Spinal cord (tissue), 10 donors: ENCODE data around the gene ZCRB1. TPM values are rescaled to one million over a fixed set of nuclear protein-coding genes. Genes with fewer than 3 reads are reported as not detected.
A peak's percentile ranks its signal among the peaks of the same experiment; 100 is the strongest.

ENCODE experiments used
- DNase-seq, 6 donors: peaks; one replicate each; pipeline versions ENCODE4 v3.0.0 to v3.0.0-alpha.2; 2013 to 2015; ENCODE audit warnings: low spot score in 6 of 6, low read depth in 4 of 6
- H3K27ac ChIP-seq: one replicate; pipeline ENCODE4 v1.5.1; 2013; ENCODE audit warnings: low read depth, low read length, control low read depth
- H3K27me3 ChIP-seq: one replicate; pipeline ENCODE4 v1.6.1; 2013; ENCODE audit warnings: low read length; ENCODE audit not compliant: control insufficient read depth, insufficient read depth
- H3K36me3 ChIP-seq: one replicate; pipeline ENCODE4 v1.6.1; 2013; ENCODE audit warnings: low read length; ENCODE audit not compliant: control insufficient read depth, insufficient read depth
- H3K4me1 ChIP-seq: one replicate; pipeline ENCODE4 v1.6.1; 2013; ENCODE audit warnings: low read length; ENCODE audit not compliant: control insufficient read depth, insufficient read depth
- H3K4me3 ChIP-seq: one replicate; pipeline ENCODE4 v1.5.1; 2013; ENCODE audit warnings: low read depth, low read length, control low read depth
- H3K9me3 ChIP-seq: one replicate; pipeline ENCODE4 v1.6.1; 2013; ENCODE audit warnings: low read length; ENCODE audit not compliant: control insufficient read depth, insufficient read depth
- WGBS: methylation state at CpG from one replicate; pipeline ENCODE4 v1.1.5; 2013; ENCODE audit warnings: missing lambda C conversion rate; ENCODE audit not compliant: insufficient coverage; 5-methylcytosine and 5-hydroxymethylcytosine counted together
- polyA plus RNA-seq, 2 donors: library from polyadenylated mRNA; unstranded; fragments of 120-200 nt; gene quantifications; one replicate each; pipeline ENCODE4 v1.2.1, GENCODE V29; 2013; ENCODE audit not compliant: insufficient read length in 2 of 2
- total RNA-seq, 2 donors: library from RNA; depleted of rRNA in 1 of 2; stranded (reverse); fragments of 120-200 nt in 1 of 2; fragments of >200 nt in 1 of 2; gene quantifications; one replicate each; pipeline versions ENCODE4 v1.2.3 to v1.2.4, GENCODE V29; 2013 to 2014
- donor health status: healthy.

Gene ZCRB1
- total and polyA plus RNA-seq, 4 donors: 22.8 to 93.1 (median 84.9) TPM

DNA sequence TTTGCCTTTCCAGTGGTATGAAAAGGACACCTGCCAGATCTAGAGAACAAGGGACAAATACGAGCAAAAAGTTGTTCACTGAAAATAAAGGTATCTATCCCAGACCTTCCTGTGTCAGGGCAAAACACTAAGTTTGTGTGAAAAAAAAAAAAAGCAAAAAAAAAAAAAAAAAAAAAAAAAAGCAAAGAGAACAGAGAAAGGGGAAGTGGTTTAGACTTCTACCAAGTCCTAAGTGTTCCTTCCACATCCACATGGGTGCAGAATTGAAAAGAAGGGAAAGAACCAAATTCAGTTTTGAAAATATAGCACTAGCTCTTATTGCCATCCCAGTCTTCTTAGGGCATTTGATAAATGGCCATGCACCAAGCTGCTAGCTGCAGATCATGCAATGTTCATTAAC, 41.7 kb downstream of the ZCRB1 start:
- DNase-seq: no peak
- no peak overlapping the region for H3K4me3 ChIP-seq
- H3K27ac ChIP-seq: no peak overlapping the region
- no peaks in the 10 kb centered on the region for H3K4me1 ChIP-seq
- no peaks in the 10 kb centered on the region for H3K36me3 ChIP-seq
- WGBS: no CpG with 5 or more reads among the region's 1 CpG
- no peaks in the 10 kb centered on the region for H3K9me3 ChIP-seq
- no peaks in the 10 kb centered on the region for H3K27me3 ChIP-seq

DNA sequence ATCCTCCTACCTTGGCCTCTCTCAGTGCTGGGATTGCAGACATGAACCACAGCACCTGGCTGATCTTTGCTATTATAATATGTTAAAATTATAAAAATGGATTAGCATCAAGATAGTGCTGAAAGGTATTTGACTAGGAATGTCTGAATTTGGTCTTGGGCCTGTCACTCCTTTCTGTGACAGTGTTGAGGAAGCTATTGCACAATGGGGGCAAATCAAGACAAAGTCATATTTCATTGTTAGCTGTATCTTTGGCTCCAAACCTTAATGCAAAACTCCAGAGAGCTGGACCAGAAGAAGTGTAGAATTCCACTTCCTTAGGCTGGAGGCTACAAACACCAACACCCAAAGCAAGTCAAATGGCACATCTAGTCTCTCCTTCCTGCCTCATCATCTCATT, 42.2 kb downstream of the ZCRB1 start:
- DNase-seq: no peak
- Histone ChIP-seq H3K9me3 (no peaks in the 10 kb centered on the region), H3K27ac (no peak overlapping the region), H3K27me3 (no peaks in the 10 kb centered on the region), H3K36me3 (no peaks in the 10 kb centered on the region), H3K4me1 (no peaks in the 10 kb centered on the region), H3K4me3 (no peak overlapping the region)

- Histone ChIP-seq H3K27me3 (no peaks in the 10 kb centered on the region), H3K36me3 (no peaks in the 10 kb centered on the region), H3K9me3 (no peaks in the 10 kb centered on the region), H3K4me1 (no peaks in the 10 kb centered on the region), H3K27ac (no peak overlapping the region), H3K4me3 (no peak overlapping the region)
- DNase-seq: peak in 1 of 6 donors; percentile 1
- WGBS: no CpG with 5 or more reads among the region's 2 CpGs
These were observed 43.6 kb downstream of the ZCRB1 start for GRCh38 chr12:42282294-42282693.

DNA sequence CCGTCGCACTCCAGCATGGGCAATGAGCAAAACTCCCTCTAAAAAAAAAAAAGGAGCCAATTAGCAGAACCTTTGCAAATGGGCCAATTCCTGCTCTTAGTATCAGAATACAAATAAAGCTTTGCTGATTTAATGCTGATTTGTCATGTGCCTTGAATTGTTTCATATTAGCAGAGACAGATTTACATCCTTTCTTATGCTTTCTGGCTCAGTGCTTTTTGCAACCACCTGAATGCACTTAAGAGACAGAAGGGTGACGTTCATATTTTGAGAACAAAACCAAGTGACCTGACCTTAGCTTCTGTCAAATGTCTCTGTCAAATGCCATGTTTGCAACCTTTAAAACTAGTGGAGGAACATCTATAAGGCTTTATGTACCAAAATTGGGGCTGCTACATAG, 44.0 kb downstream of the ZCRB1 start:
- H3K27me3 ChIP-seq: no peaks in the 10 kb centered on the region
- no peaks in the 10 kb centered on the region for H3K36me3 ChIP-seq
- DNase-seq: no peak
- no peaks in the 10 kb centered on the region for H3K9me3 ChIP-seq
- no peak overlapping the region for H3K27ac ChIP-seq
- no peak overlapping the region for H3K4me3 ChIP-seq
- H3K4me1 ChIP-seq: no peaks in the 10 kb centered on the region
- no CpG with 5 or more reads among the region's 3 CpGs for WGBS

DNA sequence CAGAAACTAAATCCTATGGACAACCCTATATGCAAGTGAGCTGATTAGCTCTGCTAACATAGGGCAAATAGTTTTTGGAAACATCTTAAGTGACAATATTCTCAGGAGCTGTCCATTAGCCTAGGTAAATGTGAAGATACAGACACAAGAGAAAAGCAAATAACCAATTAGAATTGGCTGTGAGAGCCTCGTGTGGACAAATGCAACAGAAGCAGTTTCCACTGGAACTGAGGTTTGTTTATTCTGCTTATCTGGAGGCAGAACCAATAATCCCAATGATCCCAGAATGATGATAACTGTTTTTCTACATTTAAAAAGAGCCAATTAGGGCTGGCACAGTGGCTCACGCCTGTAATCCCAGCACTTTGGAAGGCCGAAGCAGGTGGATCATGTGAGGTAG, 44.6 kb downstream of the ZCRB1 start:
- Histone ChIP-seq H3K4me1 (no peaks in the 10 kb centered on the region), H3K4me3 (no peak overlapping the region), H3K27me3 (no peaks in the 10 kb centered on the region), H3K9me3 (no peaks in the 10 kb centered on the region), H3K27ac (no peak overlapping the region), H3K36me3 (no peaks in the 10 kb centered on the region)
- DNase-seq: peak in 1 of 6 donors; percentile 2
- no CpG with 5 or more reads among the region's 3 CpGs for WGBS

DNA sequence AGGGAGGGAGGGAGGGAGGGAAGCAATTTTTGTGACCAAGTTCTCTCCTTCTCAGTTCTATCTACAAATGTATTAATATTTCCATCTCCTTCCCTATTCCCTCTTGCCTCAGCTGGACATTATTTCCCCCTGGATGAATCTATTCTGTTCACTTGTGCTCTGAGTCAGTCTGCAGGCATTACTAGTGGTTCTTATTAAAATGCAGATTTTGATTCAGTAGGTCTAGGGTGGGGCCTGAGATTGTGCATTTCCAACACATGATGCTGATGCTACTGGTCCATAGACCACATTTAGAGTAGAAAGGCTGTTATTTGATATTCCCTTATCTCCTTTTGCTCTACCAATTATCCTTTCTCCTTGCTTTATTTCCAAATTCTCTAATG, 47.8 kb downstream of the ZCRB1 start:
- no peak for DNase-seq
- Histone ChIP-seq H3K27me3 (no peaks in the 10 kb centered on the region), H3K36me3 (no peaks in the 10 kb centered on the region), H3K4me1 (no peaks in the 10 kb centered on the region), H3K4me3 (no peak overlapping the region), H3K27ac (no peak overlapping the region), H3K9me3 (no peaks in the 10 kb centered on the region)

GRCh38 chr12:42277396-42278127, 48.3 kb downstream of the ZCRB1 start:
- Histone ChIP-seq H3K4me3 (no peak overlapping the region), H3K27ac (no peak overlapping the region), H3K9me3 (no peaks in the 10 kb centered on the region), H3K27me3 (no peaks in the 10 kb centered on the region), H3K36me3 (no peaks in the 10 kb centered on the region), H3K4me1 (no peaks in the 10 kb centered on the region)
- 88% methylated on average over 4 of the region's 6 CpGs for WGBS
- DNase-seq: peak in 1 of 6 donors; percentile 42

- Histone ChIP-seq H3K9me3 (no peaks in the 10 kb centered on the region), H3K4me1 (no peaks in the 10 kb centered on the region), H3K27me3 (no peaks in the 10 kb centered on the region), H3K36me3 (no peaks in the 10 kb centered on the region), H3K27ac (no peak overlapping the region), H3K4me3 (no peak overlapping the region)
- no peak for DNase-seq
- WGBS: 64% methylated on average over 2 of the region's 4 CpGs
These were observed 50.4 kb downstream of the ZCRB1 start for GRCh38 chr12:42275499-42275898.

GRCh38 chr12:42273706-42274105, 52.2 kb downstream of the ZCRB1 start:
- no peak for DNase-seq
- no peaks in the 10 kb centered on the region for H3K9me3 ChIP-seq
- H3K27ac ChIP-seq: no peak overlapping the region
- H3K36me3 ChIP-seq: no peaks in the 10 kb centered on the region
- H3K4me1 ChIP-seq: no peaks in the 10 kb centered on the region
- no peak overlapping the region for H3K4me3 ChIP-seq
- H3K27me3 ChIP-seq: no peaks in the 10 kb centered on the region
- 98% methylated on average over 18 of the region's 21 CpGs for WGBS

DNA sequence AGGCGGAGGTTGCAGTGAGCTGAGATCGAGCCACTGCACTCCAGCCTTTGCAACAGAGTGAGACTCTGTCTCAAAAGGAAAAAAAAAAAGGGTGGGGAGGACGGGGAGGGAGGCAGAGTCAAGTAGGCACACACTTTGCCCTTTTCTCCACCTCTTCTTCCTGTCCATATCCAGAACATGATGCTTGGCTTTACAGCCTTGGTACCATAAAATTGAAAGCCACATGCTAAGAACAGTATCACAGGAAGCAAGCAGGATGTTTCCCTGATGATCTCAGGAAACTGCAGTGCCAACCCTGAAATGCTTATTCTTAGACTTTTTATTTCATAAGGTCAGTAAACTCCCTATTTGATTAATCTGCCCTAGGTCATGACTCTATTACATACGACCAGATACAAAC, 55.3 kb downstream of the ZCRB1 start:
- WGBS: 50% methylated on average over 1 of the region's 4 CpGs

More for the DNA sequence above, 55.3 kb downstream of the ZCRB1 start:
- Histone ChIP-seq H3K4me1 (no peaks in the 10 kb centered on the region), H3K36me3 (no peaks in the 10 kb centered on the region), H3K27me3 (no peaks in the 10 kb centered on the region), H3K27ac (no peak overlapping the region), H3K9me3 (no peaks in the 10 kb centered on the region), H3K4me3 (no peak overlapping the region)
- no peak for DNase-seq
